Endodermal cell (in vitro differentiated cells): ENCODE data around the gene TTLL10. TPM values are rescaled to one million over a fixed set of nuclear protein-coding genes. Genes with fewer than 3 reads are reported as not detected.

ENCODE experiments used
- DNase-seq: peaks from one replicate; pipeline ENCODE4 v3.0.0-alpha.2; 2017
- H3K27ac ChIP-seq: 2 replicates; pipeline ENCODE4 v1.5.1; 2013; ENCODE audit warnings: mild to moderate bottlenecking, low read depth, low read length, moderate library complexity
- H3K27me3 ChIP-seq: 2 replicates; pipeline ENCODE4 v1.6.1; 2013; ENCODE audit warnings: mild to moderate bottlenecking, low read length, moderate library complexity; ENCODE audit not compliant: insufficient read depth, control insufficient read depth, poor library complexity, severe bottlenecking
- H3K36me3 ChIP-seq: 2 replicates; pipeline ENCODE4 v1.7.0; 2013; ENCODE audit warnings: mild to moderate bottlenecking, low read length, moderate library complexity; ENCODE audit not compliant: control insufficient read depth, insufficient read depth
- H3K4me1 ChIP-seq: one replicate; pipeline ENCODE4 v1.7.0; 2013; ENCODE audit warnings: low read length; ENCODE audit not compliant: control insufficient read depth, insufficient read depth
- H3K4me3 ChIP-seq: 2 replicates; pipeline ENCODE4 v1.5.1; 2013; ENCODE audit warnings: mild to moderate bottlenecking, low read length, moderate library complexity
- H3K9ac ChIP-seq: 2 replicates; pipeline ENCODE4 v1.6.1; 2013; ENCODE audit warnings: mild to moderate bottlenecking, low read length, moderate library complexity; ENCODE audit not compliant: poor library complexity, severe bottlenecking; ENCODE audit errors: extremely low read depth
- H3K9me3 ChIP-seq: 2 replicates; pipeline ENCODE4 v1.6.1; 2013; ENCODE audit warnings: mild to moderate bottlenecking, low read length, moderate library complexity; ENCODE audit not compliant: control insufficient read depth
- H3K27ac Mint-ChIP-seq: 2 replicates; pipeline ENCODE4 v1.8.0; 2020; ENCODE audit warnings: mixed read lengths
- H3K27me3 Mint-ChIP-seq: 2 replicates; pipeline ENCODE4 v1.8.0; 2021; ENCODE audit warnings: mild to moderate bottlenecking, mixed read lengths; ENCODE audit not compliant: insufficient read depth
- H3K36me3 Mint-ChIP-seq: 2 replicates; pipeline ENCODE4 v1.8.0; 2020; ENCODE audit warnings: low read depth, mixed read lengths
- H3K4me1 Mint-ChIP-seq: 2 replicates; pipeline ENCODE4 v1.8.0; 2020; ENCODE audit warnings: mixed read lengths
- H3K4me3 Mint-ChIP-seq: 2 replicates; pipeline ENCODE4 v1.8.0; 2020; ENCODE audit warnings: mild to moderate bottlenecking, moderate library complexity, mixed read lengths
- H3K9me3 Mint-ChIP-seq: 2 replicates; pipeline ENCODE4 v1.8.0; 2020; ENCODE audit warnings: mild to moderate bottlenecking, mixed read lengths
- CTCF ChIP-seq: fragments of 200-600 bp; sonication (generic); conservative IDR thresholded peaks from 2 replicates; pipeline ENCODE4 v1.5.0; 2021; ENCODE audit warnings: antibody characterized with exemption, mild to moderate bottlenecking
- WGBS, 2 experiments: methylation state at CpG; one replicate each; pipeline versions ENCODE4 v1.1.5 to v1.1.7; 2013; ENCODE audit warnings: missing lambda C conversion rate in 2 of 2, mixed read lengths in 1 of 2; ENCODE audit not compliant: insufficient coverage in 1 of 2, insufficient read length in 1 of 2; 5-methylcytosine and 5-hydroxymethylcytosine counted together
- total RNA-seq, 2 donors: library from RNA; stranded (reverse); fragmentation: NEBNext Ultra II Directional in 1 of 2; extraction: Animal tissue kit (Norgen Biotek cat#: 25700) in 1 of 2; gene quantifications; 2 replicates in 1 of 2; 3 replicates in 1 of 2; pipeline ENCODE4 v1.2.1, GENCODE V29; 2021

TTLL10 gene
- total RNA-seq, 2 donors from 2014 or later = 0.93 to 1.2 TPM

- 94 to 97% methylated on average over 11 to 21 of the region's 21 CpGs for WGBS, 2 experiments
- no peaks in the 10 kb centered on the region for H3K4me1 Mint-ChIP-seq
- no peak overlapping the region for H3K4me3 ChIP-seq
- no peaks in the 10 kb centered on the region for H3K4me1 ChIP-seq
- peaks cover 55% of the 10 kb centered on the region for H3K36me3 Mint-ChIP-seq
- no peak for DNase-seq
- H3K27me3 ChIP-seq = no peaks in the 10 kb centered on the region
- no peaks in the 10 kb centered on the region for H3K27me3 Mint-ChIP-seq
- no peak overlapping the region for H3K9ac ChIP-seq
- no peaks in the 10 kb centered on the region for H3K9me3 Mint-ChIP-seq
- no peaks in the 10 kb centered on the region for H3K9me3 ChIP-seq
- H3K27ac Mint-ChIP-seq = no peak overlapping the region
- peaks cover 37% of the 10 kb centered on the region for H3K36me3 ChIP-seq
- no peak for TF ChIP-seq CTCF
- no peak overlapping the region for H3K4me3 Mint-ChIP-seq
- no peak overlapping the region for H3K27ac ChIP-seq
Measured at GRCh38 chr1:1223891-1224290, 50.2 kb downstream of the TTLL10 start.

GRCh38 chr1:1225238-1225845, 51.7 kb downstream of the TTLL10 start:
- H3K9me3 ChIP-seq = no peaks in the 10 kb centered on the region
- no peak overlapping the region for H3K27ac ChIP-seq
- no peaks in the 10 kb centered on the region for H3K27me3 ChIP-seq
- H3K27ac Mint-ChIP-seq = no peak overlapping the region
- peaks cover 57% of the 10 kb centered on the region for H3K36me3 Mint-ChIP-seq
- no peaks in the 10 kb centered on the region for H3K4me1 ChIP-seq
- TF ChIP-seq CTCF = no peak
- H3K27me3 Mint-ChIP-seq = no peaks in the 10 kb centered on the region
- peaks cover 45% of the 10 kb centered on the region for H3K36me3 ChIP-seq
- H3K4me3 ChIP-seq = no peak overlapping the region
- H3K4me3 Mint-ChIP-seq = no peak overlapping the region
- H3K9ac ChIP-seq = no peak overlapping the region
- 93 to 95% methylated on average over 9 to 34 of the region's 34 CpGs for WGBS, 2 experiments
- H3K4me1 Mint-ChIP-seq = no peaks in the 10 kb centered on the region
- DNase-seq = no peak
- H3K9me3 Mint-ChIP-seq = no peaks in the 10 kb centered on the region

DNA sequence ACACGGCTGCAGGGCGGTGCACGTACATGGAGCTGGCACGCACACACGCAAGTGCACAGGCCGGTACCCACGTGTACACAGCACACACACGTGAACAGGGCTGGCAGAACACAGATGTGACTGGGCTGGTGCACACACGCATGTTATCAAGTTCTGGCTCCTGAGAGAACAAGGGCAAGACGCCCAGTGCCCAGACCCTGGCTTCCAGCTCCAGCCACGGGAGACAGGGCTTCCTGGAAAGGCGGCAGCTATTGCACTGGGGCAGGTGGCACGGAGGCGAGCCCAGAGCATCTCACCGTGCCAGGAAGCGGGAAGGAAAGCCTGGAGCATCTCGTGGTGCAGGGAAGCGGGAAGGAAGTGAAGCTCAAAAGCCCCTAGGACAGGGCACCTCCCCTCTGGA, 52.2 kb downstream of the TTLL10 start:
- 96 to 98% methylated on average over 16 to 18 of the region's 18 CpGs for WGBS, 2 experiments
- Mint-ChIP-seq H3K27ac (no peak overlapping the region), H3K27me3 (no peaks in the 10 kb centered on the region), H3K4me1 (no peaks in the 10 kb centered on the region), H3K9me3 (no peaks in the 10 kb centered on the region), H3K4me3 (no peak overlapping the region), H3K36me3 (peaks cover 51% of the 10 kb centered on the region)
- H3K36me3 ChIP-seq = peaks cover 39% of the 10 kb centered on the region
- H3K27ac ChIP-seq = no peak overlapping the region
- TF ChIP-seq CTCF = no peak
- no peaks in the 10 kb centered on the region for H3K4me1 ChIP-seq
- DNase-seq = no peak
- H3K9ac ChIP-seq = no peak overlapping the region
- H3K27me3 ChIP-seq = no peaks in the 10 kb centered on the region
- H3K9me3 ChIP-seq = no peaks in the 10 kb centered on the region
- no peak overlapping the region for H3K4me3 ChIP-seq
